ENCODE measurements around the gene OXER1. TPM values are rescaled to one million over a fixed set of nuclear protein-coding genes. Genes with fewer than 3 reads are reported as not detected.
A peak's percentile ranks its signal among the peaks of the same experiment; 100 is the strongest.

Gene OXER1
- total and polyA plus RNA-seq, 11 donors, result 0.22 to 2.2 (median 0.48) TPM; not detected in 2

DNA sequence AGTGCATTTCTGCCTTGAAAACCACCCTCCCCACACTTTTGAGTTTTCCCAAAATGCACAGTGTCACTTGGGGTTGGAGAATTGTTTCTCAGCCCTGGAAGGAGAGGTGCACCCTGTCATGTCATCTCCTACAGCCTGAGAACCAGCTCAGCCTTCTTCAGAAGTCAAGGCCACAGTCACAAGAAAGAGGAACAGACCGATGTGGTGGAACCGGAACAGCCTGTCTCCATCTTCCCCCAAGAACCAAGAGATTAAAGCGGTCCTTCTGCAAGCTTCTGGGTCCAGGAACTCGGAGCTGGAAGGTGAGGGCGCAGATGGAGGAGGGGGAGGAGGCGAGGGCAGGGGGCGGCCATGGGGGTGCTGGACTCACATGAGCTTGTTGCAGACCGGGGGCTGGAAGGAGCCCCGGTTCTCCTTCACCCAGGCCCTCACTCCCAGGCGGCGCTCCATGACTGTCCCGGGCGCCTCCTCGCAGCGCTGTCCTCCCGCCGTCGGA, 28.2 kb upstream of the OXER1 start:
- Histone ChIP-seq H3K4me1 (peaks cover 0 to 44% (median 16%) of the 10 kb centered on the region in 12 donors), H3K36me3 (no peaks in the 10 kb centered on the region), H3K27ac (peak overlapping the region; percentile 69 to 97 (median 84)), H3K27me3 (peaks cover 0 to 6% (median 0%) of the 10 kb centered on the region in 9 donors), H3K9me3 (no peaks in the 10 kb centered on the region), H3K4me3 (peak overlapping the region; percentile 47 to 81 (median 60))
- intact Hi-C loops (cut with DNase I), result loop anchor here in 1 of 10 donors (5.0 kb wide), 1 partner anchor 295 kb away; no protein-coding TSS in a partner anchor
- 12 to 20% (median 16%) methylated on average over 6 to 18 of the region's 18 CpGs for WGBS, 4 donors
- ATAC-seq (peak; percentile 26 to 74 (median 65)), DNase-seq (no peak)
- TF ChIP-seq POLR2A (IDR thresholded peaks at IDR 0.05), result no peak
- TF ChIP-seq, protein P1, sequence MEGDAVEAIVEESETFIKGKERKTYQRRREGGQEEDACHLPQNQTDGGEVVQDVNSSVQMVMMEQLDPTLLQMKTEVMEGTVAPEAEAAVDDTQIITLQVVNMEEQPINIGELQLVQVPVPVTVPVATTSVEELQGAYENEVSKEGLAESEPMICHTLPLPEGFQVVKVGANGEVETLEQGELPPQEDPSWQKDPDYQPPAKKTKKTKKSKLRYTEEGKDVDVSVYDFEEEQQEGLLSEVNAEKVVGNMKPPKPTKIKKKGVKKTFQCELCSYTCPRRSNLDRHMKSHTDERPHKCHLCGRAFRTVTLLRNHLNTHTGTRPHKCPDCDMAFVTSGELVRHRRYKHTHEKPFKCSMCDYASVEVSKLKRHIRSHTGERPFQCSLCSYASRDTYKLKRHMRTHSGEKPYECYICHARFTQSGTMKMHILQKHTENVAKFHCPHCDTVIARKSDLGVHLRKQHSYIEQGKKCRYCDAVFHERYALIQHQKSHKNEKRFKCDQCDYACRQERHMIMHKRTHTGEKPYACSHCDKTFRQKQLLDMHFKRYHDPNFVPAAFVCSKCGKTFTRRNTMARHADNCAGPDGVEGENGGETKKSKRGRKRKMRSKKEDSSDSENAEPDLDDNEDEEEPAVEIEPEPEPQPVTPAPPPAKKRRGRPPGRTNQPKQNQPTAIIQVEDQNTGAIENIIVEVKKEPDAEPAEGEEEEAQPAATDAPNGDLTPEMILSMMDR (IDR thresholded peaks at IDR 0.05), result no peak

DNA sequence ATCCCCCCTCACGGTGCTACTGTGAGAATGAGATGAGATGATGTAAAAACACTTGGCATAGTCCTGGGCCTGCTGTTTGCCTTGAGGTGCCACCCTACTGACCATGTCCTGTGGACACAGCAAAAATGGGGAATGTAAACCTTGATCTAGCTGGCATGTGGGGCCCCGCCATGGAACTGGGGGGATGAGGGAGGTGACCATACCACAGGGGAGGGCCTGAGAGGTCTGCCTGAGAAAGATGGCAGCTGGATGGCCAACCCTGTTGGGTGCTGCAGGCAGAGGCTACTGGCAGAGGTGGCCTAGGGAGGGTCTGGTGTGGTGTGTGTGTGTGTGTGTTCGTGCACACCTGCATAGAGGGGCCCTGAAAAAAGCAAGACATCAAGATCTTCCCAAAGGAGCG, 27.7 kb upstream of the OXER1 start:
- 62 to 69% (median 68%) methylated on average over 4 of the region's 4 CpGs for WGBS, 4 donors
- intact Hi-C loops (cut with DNase I), result loop anchor here in 1 of 10 donors (5.0 kb wide), 1 partner anchor 294 kb away; no protein-coding TSS in a partner anchor
- DNase-seq (no peak), ATAC-seq (no peak)
- H3K36me3 ChIP-seq, result no peaks in the 10 kb centered on the region
- peak overlapping the region in 10 of 12 donors; percentile 49 to 81 (median 64) for H3K4me3 ChIP-seq
- H3K27ac ChIP-seq, result peak overlapping the region in 9 of 12 donors; percentile 69 to 97 (median 90)
- H3K9me3 ChIP-seq, result no peaks in the 10 kb centered on the region
- TF ChIP-seq, protein P1 (IDR thresholded peaks at IDR 0.05), result no peak
- TF ChIP-seq POLR2A (IDR thresholded peaks at IDR 0.05), result no peak
- H3K4me1 ChIP-seq, result peaks cover 0 to 44% (median 16%) of the 10 kb centered on the region in 12 donors
- H3K27me3 ChIP-seq, result peaks cover 0 to 6% (median 0%) of the 10 kb centered on the region in 9 donors

DNA sequence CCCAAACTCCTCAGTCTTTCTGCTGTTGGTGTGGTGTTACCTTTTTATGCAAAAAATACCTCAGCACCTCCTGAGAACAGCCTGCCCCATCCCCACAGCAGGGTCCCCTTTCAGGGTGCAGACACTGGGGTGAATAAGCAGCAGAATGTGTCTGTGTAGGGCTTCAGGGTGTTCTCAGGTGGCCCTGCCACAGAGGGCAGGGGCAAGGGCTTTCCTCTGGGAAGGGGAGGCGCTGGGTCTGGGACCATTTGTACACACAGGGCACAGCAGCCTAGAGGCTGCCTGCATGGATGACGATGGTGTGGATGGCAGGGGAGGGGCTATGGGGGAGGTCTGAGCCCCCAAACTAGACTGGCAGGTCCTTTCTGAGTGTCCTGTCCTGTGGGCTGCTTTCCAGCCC, 25.8 kb upstream of the OXER1 start:
- Histone ChIP-seq H3K27me3 (peaks cover 0 to 6% (median 0%) of the 10 kb centered on the region in 9 donors), H3K36me3 (no peaks in the 10 kb centered on the region), H3K9me3 (no peaks in the 10 kb centered on the region), H3K4me3 (no peak overlapping the region), H3K27ac (no peak overlapping the region), H3K4me1 (peaks cover 0 to 40% (median 16%) of the 10 kb centered on the region in 12 donors)
- TF ChIP-seq, protein P1 (IDR thresholded peaks at IDR 0.05), result no peak
- no peak for TF ChIP-seq POLR2A (IDR thresholded peaks at IDR 0.05)
- no peak for ATAC-seq
- intact Hi-C loops (cut with DNase I), result loop anchor here in 1 of 10 donors (5.0 kb wide), 1 partner anchor 292 kb away; no protein-coding TSS in a partner anchor
- 91 to 96% (median 94%) methylated on average over 2 of the region's 2 CpGs for WGBS, 4 donors
- DNase-seq, result no peak

DNA sequence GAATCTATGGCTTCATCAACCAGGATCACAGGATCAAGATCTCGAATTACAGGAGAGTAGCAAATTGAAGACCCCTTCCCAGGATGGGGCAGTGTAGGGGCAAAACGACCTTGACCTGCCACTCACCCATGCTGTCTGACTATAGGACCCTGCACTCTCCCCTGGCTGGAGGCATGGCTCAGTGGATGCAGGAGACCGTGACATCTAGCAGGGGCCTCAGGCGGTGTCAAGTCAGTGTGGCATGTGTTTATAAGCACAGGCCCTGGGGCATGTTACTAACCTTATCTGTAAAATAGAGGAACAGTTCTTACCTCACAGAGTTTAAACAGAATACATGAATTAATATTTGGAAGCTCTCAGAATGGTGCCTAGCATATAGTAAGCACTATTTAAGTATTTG, 24.9 kb upstream of the OXER1 start:
- peaks cover 0 to 6% (median 0%) of the 10 kb centered on the region in 9 donors for H3K27me3 ChIP-seq
- peaks cover 0 to 32% (median 15%) of the 10 kb centered on the region in 12 donors for H3K4me1 ChIP-seq
- intact Hi-C loops (cut with DNase I), result no loop called here
- H3K4me3 ChIP-seq, result no peak overlapping the region
- H3K9me3 ChIP-seq, result no peaks in the 10 kb centered on the region
- DNase-seq (no peak), ATAC-seq (no peak)
- no peaks in the 10 kb centered on the region for H3K36me3 ChIP-seq
- H3K27ac ChIP-seq, result no peak overlapping the region
- WGBS, 4 donors, result 68 to 77% (median 70%) methylated on average over 4 of the region's 4 CpGs
- TF ChIP-seq, protein P1 (IDR thresholded peaks at IDR 0.05), result no peak
- no peak for TF ChIP-seq POLR2A (IDR thresholded peaks at IDR 0.05)
